Measurements from ENCODE around the gene NMD3. TPM values are rescaled to one million over a fixed set of nuclear protein-coding genes. Genes with fewer than 3 reads are reported as not detected.

NMD3 gene
- total and polyA plus RNA-seq, 12 donors = 22.2 to 76.9 (median 61.4) TPM

DNA sequence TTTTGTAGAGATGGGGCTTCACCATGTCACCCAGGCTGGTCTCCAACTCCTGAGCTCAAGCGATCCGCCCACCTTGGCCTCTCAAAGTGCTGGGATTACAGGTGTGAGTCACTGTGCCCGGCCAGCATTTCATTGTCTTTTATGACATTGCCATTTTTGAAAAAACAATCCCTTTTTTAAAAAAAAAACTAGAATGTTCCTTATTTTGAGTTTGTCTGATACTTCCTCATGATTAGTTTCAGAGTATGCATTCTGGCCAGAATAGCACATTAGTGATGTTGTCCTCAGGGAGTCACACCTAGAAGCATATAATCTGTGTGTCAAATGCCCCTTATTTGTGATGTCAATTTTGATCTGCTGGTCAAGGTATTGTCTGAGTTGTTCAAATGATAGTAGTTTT, 21.2 kb upstream of the NMD3 start:
- Histone ChIP-seq H3K27me3 (no peaks in the 10 kb centered on the region), H3K4me3 (no peak overlapping the region), H3K27ac (no peak overlapping the region), H3K9me3 (peaks cover 0 to 17% (median 0%) of the 10 kb centered on the region in 11 donors), H3K4me1 (no peaks in the 10 kb centered on the region), H3K36me3 (no peaks in the 10 kb centered on the region)
- DNase-seq (no peak), ATAC-seq (no peak)
- TF ChIP-seq CTCF (IDR thresholded peaks at IDR 0.05) = no peak
- intact Hi-C loops (cut with DNase I) = no loop called here
- WGBS, 2 donors = 89 to 97% methylated on average over 3 of the region's 3 CpGs

DNA sequence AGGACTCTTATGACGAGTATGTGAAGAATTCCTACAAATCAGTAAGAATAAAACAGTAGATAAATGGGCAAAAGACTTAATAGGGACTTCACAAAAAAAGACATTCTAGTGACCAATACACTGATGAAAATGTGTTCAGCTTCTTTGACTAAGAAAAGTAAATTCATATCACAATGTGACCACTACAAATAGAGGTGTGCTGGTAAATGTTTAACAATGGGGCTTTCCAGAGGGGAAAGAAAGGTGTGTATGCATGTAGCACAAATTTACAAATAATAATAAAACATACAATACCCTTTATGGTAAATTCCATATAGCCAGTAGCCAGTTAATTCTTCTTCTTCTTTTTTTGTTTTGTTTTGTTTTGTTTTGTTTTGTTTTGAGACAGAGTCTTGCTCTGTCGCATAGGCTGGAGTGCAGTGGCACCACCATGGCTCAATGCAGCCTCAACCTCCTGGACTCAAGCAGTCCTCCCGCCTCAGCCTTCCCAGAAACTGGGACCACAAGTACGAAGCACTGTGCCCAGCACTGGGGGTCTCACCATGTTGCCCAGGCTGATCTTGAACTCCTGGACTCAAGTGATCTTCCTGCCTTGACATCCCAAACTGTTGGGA, 17.5 kb upstream of the NMD3 start:
- no peak for TF ChIP-seq CTCF (IDR thresholded peaks at IDR 0.05)
- Histone ChIP-seq H3K36me3 (no peaks in the 10 kb centered on the region), H3K4me3 (no peak overlapping the region), H3K4me1 (no peaks in the 10 kb centered on the region), H3K27me3 (no peaks in the 10 kb centered on the region), H3K9me3 (no peaks in the 10 kb centered on the region), H3K27ac (no peak overlapping the region)
- WGBS, 2 donors = 89 to 91% methylated on average over 4 of the region's 4 CpGs
- intact Hi-C loops (cut with DNase I) = no loop called here
- ATAC-seq (no peak), DNase-seq (no peak)

GRCh38 chr3:161208931-161209330, 12.2 kb upstream of the NMD3 start:
- 86 to 90% methylated on average over 4 of the region's 4 CpGs for WGBS, 2 donors
- Histone ChIP-seq H3K27ac (no peak overlapping the region), H3K36me3 (no peaks in the 10 kb centered on the region), H3K27me3 (no peaks in the 10 kb centered on the region), H3K9me3 (no peaks in the 10 kb centered on the region), H3K4me1 (no peaks in the 10 kb centered on the region), H3K4me3 (no peak overlapping the region)
- ATAC-seq (no peak), DNase-seq (no peak)
- no peak for TF ChIP-seq CTCF (IDR thresholded peaks at IDR 0.05)
- intact Hi-C loops (cut with DNase I) = no loop called here

- 82 to 85% methylated on average over 3 of the region's 3 CpGs for WGBS, 2 donors
Measured at GRCh38 chr3:161212171-161212771, 8.8 kb upstream of the NMD3 start.

More at GRCh38 chr3:161212171-161212771, 8.8 kb upstream of the NMD3 start:
- Histone ChIP-seq H3K27me3 (no peaks in the 10 kb centered on the region), H3K9me3 (no peaks in the 10 kb centered on the region), H3K36me3 (no peaks in the 10 kb centered on the region), H3K27ac (no peak overlapping the region), H3K4me1 (no peaks in the 10 kb centered on the region), H3K4me3 (no peak overlapping the region)
- TF ChIP-seq CTCF (IDR thresholded peaks at IDR 0.05) = no peak
- DNase-seq (no peak), ATAC-seq (no peak)
- intact Hi-C loops (cut with DNase I) = loop anchor here in 1 of 10 donors (10.0 kb wide), 1 partner anchor 107 kb away; the partner anchor contains the start of gene B3GALNT1

All from heart right ventricle (tissue), 16 donors.